Measurements from ENCODE around the gene ABHD14A. TPM values are rescaled to one million over a fixed set of nuclear protein-coding genes. Genes with fewer than 3 reads are reported as not detected.
"Not testable (repeated sequence)": the region's sequence is repeated elsewhere in the genome, so short reads cannot be mapped to it uniquely, and the experiment has no call there.

Gene ABHD14A
- total RNA-seq, 1 experiment from 2014 or later = 6.5 TPM

DNA sequence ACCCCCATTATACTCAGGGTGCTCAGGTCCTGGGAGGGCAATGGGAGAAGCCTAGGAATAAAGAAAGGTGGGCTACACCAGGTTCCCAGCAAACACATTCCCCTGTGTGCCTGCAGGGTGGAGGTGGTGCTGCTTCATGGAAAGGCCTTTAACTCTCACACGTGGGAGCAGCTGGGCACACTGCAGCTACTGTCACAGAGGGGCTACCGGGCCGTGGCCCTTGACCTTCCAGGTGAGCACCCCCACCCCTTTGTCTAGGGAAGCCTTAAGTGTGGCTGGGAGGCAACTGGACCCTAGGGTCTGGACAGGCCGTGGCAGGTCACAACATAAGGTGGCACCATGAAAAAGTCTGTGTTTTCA, 3.3 kb downstream of the ABHD14A start:
- no peak overlapping the region for H3K4me3 ChIP-seq
- no peaks in the 10 kb centered on the region for H3K9me3 ChIP-seq
- H3K36me3 ChIP-seq = no peaks in the 10 kb centered on the region
- DNase-seq = no peak
- no peaks in the 10 kb centered on the region for H3K27me3 ChIP-seq

DNA sequence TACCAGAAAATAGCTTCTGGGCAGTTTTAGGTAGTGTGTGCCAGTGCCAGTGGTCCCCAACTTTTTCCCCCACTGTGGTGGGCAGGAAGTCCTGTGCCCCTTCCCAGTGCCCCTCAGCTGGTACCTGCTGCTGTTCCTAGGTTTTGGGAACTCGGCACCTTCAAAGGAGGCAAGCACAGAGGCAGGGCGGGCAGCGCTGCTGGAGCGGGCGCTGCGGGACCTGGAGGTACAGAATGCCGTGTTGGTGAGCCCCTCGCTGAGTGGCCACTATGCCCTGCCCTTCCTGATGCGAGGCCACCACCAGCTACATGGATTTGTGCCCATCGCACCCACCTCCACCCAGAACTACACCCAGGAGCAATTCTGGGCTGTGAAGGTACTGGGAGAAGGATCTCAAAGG, 5.4 kb downstream of the ABHD14A start:
- Histone ChIP-seq H3K9me3 (no peaks in the 10 kb centered on the region), H3K36me3 (no peaks in the 10 kb centered on the region), H3K4me3 (no peak overlapping the region), H3K27me3 (no peaks in the 10 kb centered on the region)
- DNase-seq = no peak

GRCh38 chr3:51982352-51982837, 7.5 kb downstream of the ABHD14A start:
- DNase-seq = peak; percentile 60
- Histone ChIP-seq H3K9me3 (no peaks in the 10 kb centered on the region), H3K27me3 (no peaks in the 10 kb centered on the region), H3K4me3 (peak overlapping the region; percentile 67), H3K36me3 (no peaks in the 10 kb centered on the region)

- Histone ChIP-seq H3K9me3 (no peaks in the 10 kb centered on the region), H3K4me3 (peak within 1 kb of the TSS; percentile 67), H3K27me3 (no peaks in the 10 kb centered on the region), H3K36me3 (no peaks in the 10 kb centered on the region)
- peak; percentile 88 for DNase-seq
Observed at GRCh38 chr3:51982838-51983577, 8.1 kb downstream of the ABHD14A start, which contains the start of gene ACY1. TSS of gene ACY1 (plus strand) at chr3:51983535. CDS start at chr3:51984065, 530 bp downstream.

DNA sequence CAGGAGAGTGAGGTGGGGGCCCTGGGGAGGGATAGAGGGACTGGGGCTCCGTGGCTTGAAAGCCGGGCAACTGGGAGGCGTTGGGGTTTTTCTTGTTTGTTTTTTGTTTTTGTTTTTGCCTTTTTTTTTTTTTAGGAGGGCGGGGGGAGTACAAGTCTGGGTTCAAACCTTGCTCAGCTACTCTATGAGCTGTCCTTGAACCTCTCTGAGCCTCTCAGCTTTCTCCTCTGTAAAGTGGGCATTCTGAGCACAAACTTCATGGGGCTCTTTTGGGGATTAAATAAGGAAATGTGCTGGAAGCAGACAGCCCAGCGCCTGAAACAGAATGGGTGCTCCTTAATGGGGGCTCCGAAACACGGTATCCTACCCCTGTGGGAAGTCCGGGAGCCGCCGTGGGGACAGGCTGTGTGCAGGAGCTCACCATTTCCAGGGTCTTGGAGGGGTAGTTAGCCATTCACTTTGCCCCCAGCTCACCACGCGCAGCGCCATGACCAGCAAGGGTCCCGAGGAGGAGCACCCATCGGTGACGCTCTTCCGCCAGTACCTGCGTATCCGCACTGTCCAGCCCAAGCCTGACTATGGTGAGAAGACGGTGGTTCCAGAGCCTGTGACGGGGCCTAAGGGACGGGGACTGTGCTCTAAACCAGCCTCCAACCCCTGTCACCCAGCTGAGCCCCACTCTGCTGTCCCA, 8.9 kb downstream of the ABHD14A start:
- Histone ChIP-seq H3K36me3 (no peaks in the 10 kb centered on the region), H3K9me3 (no peaks in the 10 kb centered on the region), H3K27me3 (no peaks in the 10 kb centered on the region), H3K4me3 (peak overlapping the region; percentile 67)
- no peak for DNase-seq

DNA sequence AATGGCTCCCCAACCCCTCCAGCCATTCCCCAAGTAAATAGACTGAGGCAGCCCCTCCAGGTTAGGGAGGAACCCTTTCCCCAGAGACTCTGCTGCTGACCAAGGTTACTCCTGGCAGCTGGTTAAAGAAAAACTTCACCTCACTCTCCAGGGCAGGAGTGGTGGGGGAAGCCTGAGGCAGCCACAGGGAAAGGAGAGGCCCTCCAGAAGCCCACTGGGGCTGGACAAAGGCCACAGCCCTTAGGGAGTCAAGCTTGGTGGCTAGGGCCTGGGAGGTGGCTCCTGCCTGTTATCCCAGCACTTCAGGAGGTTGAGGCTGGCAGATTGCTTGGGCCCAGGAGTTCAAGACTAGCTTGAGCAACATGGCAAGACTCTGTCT, 9.4 kb downstream of the ABHD14A start:
- Histone ChIP-seq H3K27me3 (no peaks in the 10 kb centered on the region), H3K9me3 (no peaks in the 10 kb centered on the region), H3K36me3 (no peaks in the 10 kb centered on the region), H3K4me3 (no peak overlapping the region)
- DNase-seq = no peak

- no peak for DNase-seq
- H3K4me3 ChIP-seq = no peak overlapping the region
Observed at GRCh38 chr3:51985063-51985462, 10.2 kb downstream of the ABHD14A start.

DNA sequence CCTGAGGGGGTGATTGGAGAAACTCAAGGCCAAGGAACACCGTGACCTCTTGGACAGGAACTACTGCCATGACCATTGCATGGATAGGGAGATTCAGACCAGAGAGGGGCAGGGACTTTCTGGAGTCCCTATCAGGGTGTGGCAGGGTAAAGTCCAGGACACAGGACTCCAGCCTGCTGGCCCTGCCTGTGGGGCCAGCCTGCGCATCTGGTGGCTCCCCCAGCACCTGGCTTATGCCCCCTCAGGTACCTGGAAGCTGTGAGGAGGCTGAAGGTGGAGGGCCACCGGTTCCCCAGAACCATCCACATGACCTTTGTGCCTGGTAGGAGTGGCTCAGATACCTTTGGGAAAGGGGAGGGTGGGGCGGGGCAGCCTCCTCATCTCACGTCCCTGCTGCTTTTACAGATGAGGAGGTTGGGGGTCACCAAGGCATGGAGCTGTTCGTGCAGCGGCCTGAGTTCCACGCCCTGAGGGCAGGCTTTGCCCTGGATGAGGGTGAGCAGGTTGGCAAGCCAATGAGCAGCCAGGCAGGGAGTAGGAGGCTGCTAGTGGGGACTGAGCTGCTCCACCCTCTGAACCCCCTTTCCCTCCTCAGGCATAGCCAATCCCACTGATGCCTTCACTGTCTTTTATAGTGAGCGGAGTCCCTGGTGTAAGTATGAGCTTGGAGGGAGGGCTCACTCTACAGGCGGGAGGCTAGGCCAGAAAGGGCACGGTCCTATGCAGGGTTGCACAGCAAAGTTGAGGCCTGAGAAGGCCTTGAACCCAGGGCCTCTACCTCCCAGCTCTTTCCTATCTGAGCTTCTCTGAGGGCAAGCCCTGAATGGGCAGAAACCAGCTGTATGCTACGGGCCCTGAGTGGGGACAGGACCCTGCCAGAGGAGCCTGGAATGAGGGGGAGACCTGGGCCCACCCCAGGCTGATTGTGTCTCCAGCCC, 11.4 kb downstream of the ABHD14A start:
- Histone ChIP-seq H3K27me3 (no peaks in the 10 kb centered on the region), H3K9me3 (no peaks in the 10 kb centered on the region), H3K36me3 (peaks cover 3% of the 10 kb centered on the region), H3K4me3 (no peak overlapping the region)
- no peak for DNase-seq

More at GRCh38 chr3:51985063-51985462, 10.2 kb downstream of the ABHD14A start:
- Histone ChIP-seq H3K36me3 (no peaks in the 10 kb centered on the region), H3K27me3 (no peaks in the 10 kb centered on the region), H3K9me3 (no peaks in the 10 kb centered on the region)

DNA sequence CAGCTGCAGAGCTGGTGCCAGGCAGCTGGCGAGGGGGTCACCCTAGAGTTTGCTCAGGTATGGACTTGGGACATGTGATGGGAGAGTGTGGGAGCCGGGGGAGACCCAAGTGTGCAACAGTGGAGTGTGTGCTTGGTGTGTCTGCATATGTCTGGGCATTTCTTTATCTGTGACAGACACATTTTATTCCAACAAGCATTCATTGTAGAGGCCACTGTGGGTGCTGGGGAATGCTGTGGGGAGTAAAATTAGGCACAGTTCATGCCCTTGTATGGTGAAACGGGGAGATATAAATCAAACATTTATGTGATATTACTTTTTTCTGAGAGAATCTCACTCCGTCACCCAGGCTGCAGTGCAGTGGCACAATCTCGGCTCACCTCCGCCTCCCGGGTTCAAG, 12.7 kb downstream of the ABHD14A start:
- no peak for DNase-seq
- H3K36me3 ChIP-seq = peaks cover 16% of the 10 kb centered on the region
- no peaks in the 10 kb centered on the region for H3K9me3 ChIP-seq
- no peaks in the 10 kb centered on the region for H3K27me3 ChIP-seq
- H3K4me3 ChIP-seq = no peak overlapping the region

DNA sequence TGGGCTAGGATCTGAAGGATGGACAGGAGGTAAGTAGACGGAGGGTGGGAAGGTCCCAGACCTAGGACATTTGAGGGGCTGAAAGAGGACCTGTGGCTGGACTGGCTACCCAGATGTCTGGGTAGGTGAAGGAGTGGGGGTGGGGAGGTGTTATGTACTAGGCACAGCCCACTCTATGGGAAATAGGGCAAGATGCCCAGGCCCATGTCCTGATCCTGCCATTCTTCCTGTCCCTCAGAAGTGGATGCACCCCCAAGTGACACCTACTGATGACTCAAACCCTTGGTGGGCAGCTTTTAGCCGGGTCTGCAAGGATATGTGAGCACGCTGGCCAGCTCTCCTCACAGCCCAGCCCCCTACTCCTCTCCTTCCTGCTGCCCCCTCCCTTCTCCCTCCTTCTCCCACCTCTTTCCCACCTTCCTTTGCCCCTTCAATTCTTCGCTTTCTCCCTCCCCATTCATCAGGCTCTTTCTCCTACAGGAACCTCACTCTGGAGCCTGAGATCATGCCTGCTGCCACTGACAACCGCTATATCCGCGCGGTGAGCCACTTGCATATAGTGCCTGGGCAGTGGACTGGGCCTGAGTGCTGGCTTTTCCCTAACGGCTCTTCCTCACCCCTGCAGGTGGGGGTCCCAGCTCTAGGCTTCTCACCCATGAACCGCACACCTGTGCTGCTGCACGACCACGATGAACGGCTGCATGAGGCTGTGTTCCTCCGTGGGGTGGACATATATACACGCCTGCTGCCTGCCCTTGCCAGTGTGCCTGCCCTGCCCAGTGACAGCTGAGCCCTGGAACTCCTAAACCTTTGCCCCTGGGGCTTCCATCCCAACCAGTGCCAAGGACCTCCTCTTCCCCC, 13.7 kb downstream of the ABHD14A start:
- no peaks in the 10 kb centered on the region for H3K9me3 ChIP-seq
- peaks cover 24% of the 10 kb centered on the region for H3K36me3 ChIP-seq
- no peak overlapping the region for H3K4me3 ChIP-seq
- H3K27me3 ChIP-seq = no peaks in the 10 kb centered on the region
- no peak for DNase-seq

DNA sequence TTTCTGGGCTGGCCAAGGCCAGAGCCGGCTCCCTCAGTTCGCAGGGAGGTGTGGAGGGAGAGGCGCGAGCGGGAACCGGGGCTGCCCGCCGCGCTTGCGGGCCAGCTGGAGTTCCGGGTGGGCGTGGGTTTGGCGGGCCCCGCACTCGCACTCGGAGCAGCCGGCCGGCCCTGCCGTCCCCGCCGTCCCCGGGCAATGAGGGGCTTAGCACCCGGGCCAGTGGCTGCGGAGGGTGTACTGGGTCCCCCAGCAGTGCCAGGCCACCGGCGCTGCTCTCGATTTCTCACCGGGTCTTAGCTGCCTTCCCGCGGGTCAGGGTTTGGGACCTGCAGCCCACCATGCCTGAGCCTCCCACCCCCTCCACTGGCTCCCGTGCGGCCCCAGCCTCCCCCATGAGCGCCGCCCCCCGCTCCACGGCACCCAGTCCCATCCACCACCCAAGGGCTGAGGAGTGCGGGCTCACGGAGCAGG, 15.7 kb downstream of the ABHD14A start:
- not testable (repeated sequence) for H3K4me3 ChIP-seq, H3K27me3 ChIP-seq, DNase-seq, H3K9me3 ChIP-seq
- peaks cover 44% of the 10 kb centered on the region for H3K36me3 ChIP-seq

DNA sequence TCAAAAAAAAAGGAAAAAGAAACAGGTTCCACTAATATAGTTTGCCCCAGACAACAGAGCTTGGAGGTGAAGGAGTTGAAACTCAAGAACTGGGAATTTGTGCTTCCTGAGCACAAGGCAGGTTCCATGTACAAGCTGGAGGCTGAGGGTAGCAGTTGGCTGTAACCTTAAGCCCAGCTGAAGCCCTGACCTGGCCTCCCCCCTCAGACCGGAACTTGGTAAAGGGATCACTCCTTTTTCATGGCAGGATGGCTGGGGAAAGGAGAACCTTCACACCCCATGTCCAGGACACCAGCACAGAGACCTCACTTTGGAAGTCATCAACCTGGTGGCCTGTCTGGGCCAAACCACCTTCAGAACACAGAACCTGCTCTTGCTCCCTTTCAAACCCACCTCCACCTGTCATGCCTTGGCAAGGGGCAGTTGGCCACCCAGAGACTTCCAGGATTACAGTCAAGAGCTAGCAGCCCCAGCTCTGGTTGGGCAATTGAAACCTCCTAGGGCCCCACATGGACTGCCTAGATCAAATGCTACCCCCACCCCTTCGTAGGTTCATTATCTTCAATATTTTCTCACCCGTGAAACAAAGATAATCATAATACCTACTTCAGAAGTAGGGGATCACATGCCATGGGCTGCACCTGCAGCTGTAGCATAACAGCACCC, 17.3 kb downstream of the ABHD14A start:
- peaks cover 44% of the 10 kb centered on the region for H3K36me3 ChIP-seq
- H3K4me3 ChIP-seq = no peak overlapping the region
- no peaks in the 10 kb centered on the region for H3K27me3 ChIP-seq
- no peak for DNase-seq
- no peaks in the 10 kb centered on the region for H3K9me3 ChIP-seq

DNA sequence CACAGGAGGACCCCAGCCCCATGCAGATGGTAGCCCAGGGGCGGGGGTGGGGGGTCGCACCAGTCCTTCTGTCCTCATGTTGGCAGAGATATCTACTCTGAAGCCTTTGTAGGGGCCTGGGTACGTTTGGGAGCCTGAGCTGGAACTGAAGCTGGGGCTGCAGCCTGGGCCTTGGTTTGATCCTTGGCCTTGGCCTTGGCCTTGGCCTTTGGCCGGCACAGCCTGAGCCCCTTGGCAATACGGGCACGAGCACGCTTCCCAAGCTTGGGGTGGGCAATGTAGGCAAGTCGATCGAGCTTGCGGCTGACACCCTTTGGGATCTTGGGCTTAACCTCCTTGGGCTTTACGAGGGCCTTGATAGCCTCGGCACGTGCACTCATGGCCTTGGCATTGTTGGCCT, 18.8 kb downstream of the ABHD14A start:
- H3K4me3 ChIP-seq, H3K9me3 ChIP-seq, DNase-seq, H3K27me3 ChIP-seq: not testable (repeated sequence)
- H3K36me3 ChIP-seq = peaks cover 44% of the 10 kb centered on the region

GRCh38 chr3:51994530-51994929, 19.7 kb downstream of the ABHD14A start:
- no peak for DNase-seq
- Histone ChIP-seq H3K36me3 (peaks cover 44% of the 10 kb centered on the region), H3K27me3 (no peaks in the 10 kb centered on the region), H3K4me3 (peak overlapping the region; percentile 89), H3K9me3 (no peaks in the 10 kb centered on the region)

DNA sequence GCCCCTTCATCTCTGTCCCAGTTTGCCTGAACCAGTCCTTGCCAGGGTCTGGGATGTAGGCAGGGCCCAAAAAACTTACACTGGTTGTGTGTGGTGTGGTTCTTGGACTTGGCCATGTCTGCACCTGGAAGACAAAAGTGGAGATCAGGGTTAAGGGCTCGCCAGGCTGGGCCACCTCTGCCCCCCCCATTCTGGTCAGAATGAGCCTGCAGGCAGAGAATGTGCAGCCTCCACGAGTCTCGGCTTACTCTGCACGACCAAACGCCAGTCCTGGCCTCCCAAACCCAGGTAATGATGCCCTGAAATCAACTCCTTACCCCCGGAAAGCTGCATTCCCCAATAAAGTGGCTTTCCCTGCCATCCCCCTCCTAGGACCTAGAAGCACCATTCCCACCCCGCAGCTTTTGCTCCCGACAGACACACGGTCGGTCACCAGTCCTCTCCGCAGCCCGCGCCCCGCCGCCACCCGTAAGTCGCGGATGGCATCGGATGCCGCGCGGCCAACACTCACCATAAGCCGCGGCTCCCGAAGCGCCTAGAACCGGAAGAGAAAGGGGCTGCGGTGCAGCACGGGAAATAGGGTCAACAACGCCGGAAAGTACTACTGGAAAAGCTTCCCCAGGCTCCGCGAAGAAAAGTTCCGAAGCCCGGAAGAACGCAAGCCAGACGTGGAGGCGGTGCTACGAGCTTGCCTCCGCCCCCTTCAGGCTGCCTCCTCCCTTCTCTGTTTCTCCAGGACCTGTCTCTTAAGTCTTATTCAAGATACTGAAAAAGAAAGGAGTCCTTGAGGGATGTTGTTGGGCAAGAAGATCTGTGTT, 20.7 kb downstream of the ABHD14A start, which contains the start of gene RPL29:
RPL29 (minus strand) TSS at position 550 of the 818 bp plus-strand sequence; CDS start at position 116, 434 bp downstream.
- no peaks in the 10 kb centered on the region for H3K9me3 ChIP-seq
- peak within 1 kb of the TSS; percentile 89 for H3K4me3 ChIP-seq
- DNase-seq = peak; percentile 83
- peaks cover 44% of the 10 kb centered on the region for H3K36me3 ChIP-seq
- no peaks in the 10 kb centered on the region for H3K27me3 ChIP-seq

Measured in MG63 (cell line).